NCI-H774 (cell line): Measurements from ENCODE around the gene DNASE2B.

Experiments used
- DNase-seq: peaks from one replicate; lab custom pipeline; 2025; lab: John Stamatoyannopoulos, UW

The DNASE2B gene

GRCh38 chr1:84452436-84452835 lies 54.2 kb downstream of the DNASE2B start:
- no peak for DNase-seq

DNA sequence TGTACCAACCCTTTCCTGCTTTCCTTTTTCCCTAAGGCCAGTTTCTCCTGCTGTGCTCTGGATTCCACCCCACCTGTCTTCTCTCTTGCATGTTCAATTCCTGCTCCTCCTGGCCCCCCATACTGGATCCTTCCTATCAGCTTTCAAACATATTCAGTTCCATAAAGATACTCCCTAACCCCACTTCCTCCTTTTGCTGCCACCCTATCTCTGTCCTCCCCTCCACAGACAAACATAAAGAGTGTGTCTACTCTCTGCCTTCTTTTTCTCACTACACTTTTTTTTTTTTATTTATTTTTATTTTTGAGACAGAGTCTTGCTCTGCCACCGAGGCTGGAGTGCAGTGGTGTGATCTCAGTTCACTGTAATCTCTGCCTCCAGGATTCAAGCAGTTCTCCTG lies 63.8 kb downstream of the DNASE2B start:
- DNase-seq = no peak
